Mammary epithelial cell (primary cell): Measurements from ENCODE around the gene CCDC57.

Experiments used
- CTCF ChIP-seq, 2 donors: IDR thresholded peaks in 1 of 2; conservative IDR thresholded peaks in 1 of 2; 2 replicates each; pipeline ENCODE4 v1.5.1; 2011 to 2012; ENCODE audit warnings: inconsistent platforms in 2 of 2, low read length in 2 of 2, mild to moderate bottlenecking in 2 of 2, control low read depth in 1 of 2, low read depth in 1 of 2; ENCODE audit not compliant: insufficient read depth in 1 of 2; ENCODE audit errors: extremely low read depth in 1 of 2
- EZH2 ChIP-seq: IDR thresholded peaks from 2 replicates; pipeline ENCODE4 v1.6.1; 2012; ENCODE audit warnings: low read length, inconsistent platforms, borderline replicate concordance

- no peak for TF ChIP-seq CTCF (conservative IDR thresholded peaks at IDR 0.05 in 1 of 2, IDR thresholded peaks at IDR 0.05 in 1 of 2; ENCODE audit: extremely low read depth in 1 of 2, insufficient read depth in 1 of 2, low read depth in 1 of 2, low read length in 2 of 2)
- no peak for TF ChIP-seq EZH2
These were observed 61.3 kb downstream of the CCDC57 start for GRCh38 chr17:82151106-82151957.
